GM23248 (cell line): ENCODE measurements around the gene ANKRD22. TPM values are rescaled to one million over a fixed set of nuclear protein-coding genes. Genes with fewer than 3 reads are reported as not detected.

ENCODE experiments used
- DNase-seq: peaks from one replicate; pipeline ENCODE4 v3.0.0-alpha.2; 2015
- H2AFZ ChIP-seq: fragments of 200-600 bp; sonication (generic); 2 replicates; pipeline ENCODE4 v1.6.1; 2016; ENCODE audit warnings: antibody characterized with exemption
- H3F3A ChIP-seq: fragments of 200-600 bp; sonication (generic); 2 replicates; pipeline ENCODE4 v1.6.1; 2016; ENCODE audit warnings: mild to moderate bottlenecking, antibody characterized with exemption, mixed run types; ENCODE audit not compliant: insufficient read depth
- H3K27ac ChIP-seq: fragments of 200-600 bp; sonication (generic); 2 replicates; pipeline ENCODE4 v1.5.1; 2016; ENCODE audit warnings: mild to moderate bottlenecking
- H3K27me3 ChIP-seq: fragments of 200-600 bp; sonication (generic); replicated peaks from 2 replicates; pipeline ENCODE4 v1.6.1; 2016; ENCODE audit warnings: mild to moderate bottlenecking; ENCODE audit not compliant: insufficient read depth
- H3K36me3 ChIP-seq: fragments of 200-600 bp; sonication (generic); 2 replicates; pipeline ENCODE4 v1.6.1; 2016; ENCODE audit warnings: low read depth, mild to moderate bottlenecking
- H3K4me1 ChIP-seq: fragments of 200-600 bp; sonication (generic); 2 replicates; pipeline ENCODE4 v1.6.1; 2016; ENCODE audit warnings: mild to moderate bottlenecking; ENCODE audit not compliant: insufficient read depth
- H3K4me2 ChIP-seq: fragments of 200-600 bp; sonication (generic); one replicate; pipeline ENCODE4 v1.6.1; 2016; ENCODE audit warnings: mild to moderate bottlenecking; ENCODE audit not compliant: unreplicated experiment
- H3K4me3 ChIP-seq: fragments of 200-600 bp; sonication (generic); 2 replicates; pipeline ENCODE4 v1.5.1; 2016; ENCODE audit warnings: mild to moderate bottlenecking
- H3K79me2 ChIP-seq: fragments of 200-600 bp; sonication (generic); 2 replicates; pipeline ENCODE4 v1.6.1; 2016; ENCODE audit warnings: mild to moderate bottlenecking; ENCODE audit not compliant: insufficient read depth
- H3K9ac ChIP-seq: fragments of 200-600 bp; sonication (generic); 2 replicates; pipeline ENCODE4 v1.6.1; 2016; ENCODE audit warnings: mild to moderate bottlenecking
- H3K9me2 ChIP-seq: fragments of 200-600 bp; sonication (generic); 2 replicates; pipeline ENCODE4 v1.6.1; 2016; ENCODE audit warnings: mixed run types, mild to moderate bottlenecking, moderate library complexity; ENCODE audit not compliant: insufficient read depth
- H3K9me3 ChIP-seq: fragments of 200-600 bp; sonication (generic); one replicate; pipeline ENCODE4 v1.6.1; 2017; ENCODE audit warnings: low read depth
- H4K20me1 ChIP-seq: fragments of 200-600 bp; sonication (generic); 2 replicates; pipeline ENCODE4 v1.6.0; 2016; ENCODE audit not compliant: insufficient read depth
- EZH2 ChIP-seq: fragments of 200-600 bp; sonication (generic); IDR thresholded peaks from 2 replicates; pipeline ENCODE4 v1.6.1; 2018; ENCODE audit warnings: antibody characterized with exemption, mild to moderate bottlenecking; ENCODE audit not compliant: insufficient read depth, poor library complexity, severe bottlenecking
- EZH2phosphoT487 ChIP-seq: fragments of 200-600 bp; sonication (generic); IDR thresholded peaks from 2 replicates; pipeline ENCODE4 v1.6.1; 2018; ENCODE audit warnings: antibody characterized with exemption, moderate library complexity, mild to moderate bottlenecking, low read depth; ENCODE audit not compliant: insufficient read depth
- WGBS, 2 experiments: methylation state at CpG; one replicate each; pipeline ENCODE4 v1.1.6; 2015 to 2017; ENCODE audit warnings: low lambda C conversion rate in 2 of 2, low coverage in 1 of 2; ENCODE audit errors: missing lambda C conversion rate in 2 of 2; 5-methylcytosine and 5-hydroxymethylcytosine counted together
- in situ Hi-C: fragments of 300-500 bp; cut with MboI; formaldehyde crosslinking; loops from 2 replicates; pipeline ENCODE4 v1.15.0; 2020
- polyA plus RNA-seq: library from polyadenylated mRNA; unstranded; fragments of >200 nt; fragmentation: Nextera tagmentation; extraction: Ambion mirVana; gene quantifications from 2 replicates; pipeline ENCODE4 v1.2.1, GENCODE V29; 2016
- total RNA-seq: library from RNA; depleted of rRNA; stranded (reverse); fragments of >200 nt; shearing (Covaris generic); gene quantifications from 2 replicates; pipeline ENCODE4 v1.2.3, GENCODE V29; 2014

Gene ANKRD22
- total and polyA plus RNA-seq, 2 experiments from 2014 or later, result 0.22 TPM; not detected in 1

DNA sequence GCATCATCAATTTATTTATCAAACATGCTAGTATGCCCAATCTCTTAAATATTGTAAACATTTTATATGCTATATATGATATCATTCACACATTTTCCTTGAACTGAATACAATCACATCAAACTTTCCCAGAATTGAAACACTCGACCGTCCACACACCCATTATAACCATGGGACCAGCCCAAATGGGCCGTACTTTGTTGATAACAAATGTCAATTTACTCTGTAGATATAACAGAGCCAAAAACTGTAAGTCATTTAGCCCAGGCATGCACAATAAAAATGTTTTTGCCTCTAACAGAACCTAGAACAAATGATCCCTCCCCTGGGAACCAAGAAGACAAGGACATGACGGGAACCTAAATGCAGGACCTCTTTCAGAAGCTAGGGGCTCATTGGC is 683 bp upstream of the ANKRD22 start:
- in situ Hi-C loops, result no loop called here
- no peaks in the 10 kb centered on the region for H3K9me3 ChIP-seq
- no peak overlapping the region for H2AFZ ChIP-seq
- no peak overlapping the region for H3K27ac ChIP-seq
- H3K9ac ChIP-seq, result no peak overlapping the region
- DNase-seq, result no peak
- no peaks in the 10 kb centered on the region for H3K27me3 ChIP-seq
- no peaks in the 10 kb centered on the region for H3K36me3 ChIP-seq
- H4K20me1 ChIP-seq, result no peaks in the 10 kb centered on the region
- no peaks in the 10 kb centered on the region for H3K79me2 ChIP-seq
- H3K4me2 ChIP-seq, result no peak overlapping the region
- TF ChIP-seq EZH2 (no peak), EZH2phosphoT487 (no peak)
- no peaks in the 10 kb centered on the region for H3K9me2 ChIP-seq
- no peak overlapping the region for H3K4me3 ChIP-seq
- 95 to 97% methylated on average over 4 of the region's 4 CpGs for WGBS, 2 experiments
- H3F3A ChIP-seq, result peaks cover 21% of the 10 kb centered on the region
- peaks cover 26% of the 10 kb centered on the region for H3K4me1 ChIP-seq

- 50 to 60% methylated on average over 1 of the region's 1 CpG for WGBS, 2 experiments
- no peak overlapping the region for H3K4me3 ChIP-seq
- no peaks in the 10 kb centered on the region for H4K20me1 ChIP-seq
- no peak for DNase-seq
- no peaks in the 10 kb centered on the region for H3K36me3 ChIP-seq
- no peak overlapping the region for H3K9ac ChIP-seq
- in situ Hi-C loops, result no loop called here
- no peak overlapping the region for H2AFZ ChIP-seq
- TF ChIP-seq EZH2 (no peak), EZH2phosphoT487 (no peak)
- peaks cover 21% of the 10 kb centered on the region for H3F3A ChIP-seq
- peaks cover 26% of the 10 kb centered on the region for H3K4me1 ChIP-seq
- H3K9me2 ChIP-seq, result no peaks in the 10 kb centered on the region
- no peaks in the 10 kb centered on the region for H3K79me2 ChIP-seq
- no peaks in the 10 kb centered on the region for H3K27me3 ChIP-seq
- no peak overlapping the region for H3K4me2 ChIP-seq
- no peaks in the 10 kb centered on the region for H3K9me3 ChIP-seq
- no peak overlapping the region for H3K27ac ChIP-seq
Observed at GRCh38 chr10:88850712-88851111, 932 bp downstream of the ANKRD22 start.

DNA sequence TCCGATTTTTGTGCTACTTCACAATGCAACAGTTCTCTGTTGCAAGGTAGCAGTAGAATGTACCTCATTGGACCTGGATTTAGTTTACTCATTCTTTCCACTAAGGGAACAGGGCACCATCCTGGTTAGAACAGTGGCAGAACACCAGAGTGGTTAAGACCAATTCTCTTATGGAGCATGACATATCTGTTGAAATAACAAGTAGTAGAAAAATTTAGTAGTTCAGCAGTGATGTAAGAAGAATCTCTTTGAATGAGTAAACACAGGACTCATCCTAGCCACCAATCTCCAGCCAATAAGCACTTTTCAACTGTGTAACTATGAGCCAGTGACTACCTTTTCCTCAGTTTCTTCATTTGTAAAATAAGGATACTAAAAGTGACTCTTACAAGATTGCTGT is 2.4 kb downstream of the ANKRD22 start:
- 92 to 100% methylated on average over 1 of the region's 1 CpG for WGBS, 2 experiments
- H2AFZ ChIP-seq, result no peak overlapping the region
- H3K9ac ChIP-seq, result no peak overlapping the region
- no peaks in the 10 kb centered on the region for H3K9me3 ChIP-seq
- no peaks in the 10 kb centered on the region for H3K27me3 ChIP-seq
- in situ Hi-C loops, result no loop called here
- TF ChIP-seq EZH2phosphoT487 (no peak), EZH2 (no peak)
- no peaks in the 10 kb centered on the region for H3K36me3 ChIP-seq
- peaks cover 21% of the 10 kb centered on the region for H3F3A ChIP-seq
- peaks cover 26% of the 10 kb centered on the region for H3K4me1 ChIP-seq
- H3K4me3 ChIP-seq, result no peak overlapping the region
- DNase-seq, result peak; percentile 71
- H3K9me2 ChIP-seq, result no peaks in the 10 kb centered on the region
- no peaks in the 10 kb centered on the region for H3K79me2 ChIP-seq
- peak overlapping the region; percentile 30 for H3K4me2 ChIP-seq
- peak overlapping the region; percentile 52 for H3K27ac ChIP-seq
- no peaks in the 10 kb centered on the region for H4K20me1 ChIP-seq

DNA sequence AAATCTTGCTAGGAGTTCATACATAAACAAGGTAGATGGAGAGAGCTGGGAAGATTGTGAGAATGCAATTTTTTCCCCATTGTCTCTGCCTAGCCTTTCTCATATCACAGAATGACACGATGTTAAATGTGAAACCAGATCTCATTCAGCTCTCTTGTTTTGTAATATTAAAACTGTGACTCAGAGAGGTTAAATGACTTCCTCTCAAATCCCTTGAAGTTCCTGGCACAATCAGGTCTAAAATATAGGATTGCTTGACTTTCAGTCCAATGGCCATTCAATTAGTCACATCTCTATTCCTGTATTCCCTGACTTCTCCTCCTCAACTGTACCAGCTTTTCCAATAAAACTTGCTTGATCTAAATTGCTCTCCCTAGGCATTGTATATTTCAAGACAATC is 3.1 kb downstream of the ANKRD22 start:
- peak; percentile 83 for DNase-seq
- H3F3A ChIP-seq, result peaks cover 21% of the 10 kb centered on the region
- no peaks in the 10 kb centered on the region for H3K9me3 ChIP-seq
- H3K9me2 ChIP-seq, result no peaks in the 10 kb centered on the region
- H3K27ac ChIP-seq, result peak overlapping the region; percentile 52
- peak overlapping the region; percentile 30 for H3K4me2 ChIP-seq
- in situ Hi-C loops, result no loop called here
- H3K9ac ChIP-seq, result no peak overlapping the region
- no peaks in the 10 kb centered on the region for H4K20me1 ChIP-seq
- H3K27me3 ChIP-seq, result no peaks in the 10 kb centered on the region
- no peak for TF ChIP-seq EZH2phosphoT487
- TF ChIP-seq EZH2, result no peak
- WGBS, 2 experiments, result 0 to 4% methylated on average over 1 of the region's 1 CpG
- H2AFZ ChIP-seq, result no peak overlapping the region
- H3K4me1 ChIP-seq, result peaks cover 26% of the 10 kb centered on the region
- no peaks in the 10 kb centered on the region for H3K36me3 ChIP-seq
- H3K4me3 ChIP-seq, result peak overlapping the region; percentile 11; the same call in 1 of the 2 replicates
- H3K79me2 ChIP-seq, result no peaks in the 10 kb centered on the region

- no peaks in the 10 kb centered on the region for H3K36me3 ChIP-seq
- H3F3A ChIP-seq, result peaks cover under 1% of the 10 kb centered on the region
- peaks cover 1% of the 10 kb centered on the region; the same call in 1 of the 2 replicates for H3K4me1 ChIP-seq
- no peak overlapping the region for H3K4me3 ChIP-seq
- H3K79me2 ChIP-seq, result no peaks in the 10 kb centered on the region
- in situ Hi-C loops, result no loop called here
- H2AFZ ChIP-seq, result no peak overlapping the region
- no peaks in the 10 kb centered on the region for H3K9me2 ChIP-seq
- no peak overlapping the region for H3K9ac ChIP-seq
- no peak overlapping the region for H3K27ac ChIP-seq
- 92 to 97% methylated on average over 4 of the region's 4 CpGs for WGBS, 2 experiments
- H3K4me2 ChIP-seq, result no peak overlapping the region
- H3K27me3 ChIP-seq, result no peaks in the 10 kb centered on the region
- H4K20me1 ChIP-seq, result no peaks in the 10 kb centered on the region
- TF ChIP-seq EZH2 (no peak), EZH2phosphoT487 (no peak)
- no peak for DNase-seq
- no peaks in the 10 kb centered on the region for H3K9me3 ChIP-seq
Observed at GRCh38 chr10:88843171-88843570, 8.5 kb downstream of the ANKRD22 start.
